HCT116 (cell line): ENCODE measurements around the gene RIPOR3. TPM values are rescaled to one million over a fixed set of nuclear protein-coding genes. Genes with fewer than 3 reads are reported as not detected.
"Not testable (repeated sequence)": the region's sequence is repeated elsewhere in the genome, so short reads cannot be mapped to it uniquely, and the experiment has no call there.

Source experiments
- ATAC-seq: fragments of 200-7000 bp; cut with Tn5 transposase; 2 replicates; pipeline ENCODE4 v1.9.1; 2020; ENCODE audit warnings: mild to moderate bottlenecking, moderate library complexity
- BruUV-seq: library from RNA; stranded (reverse); fragments of 400-500 nt; replicated peaks from 2 replicates; lab custom pipeline; 2021; lab: Mats Ljungman, UMichigan
- CTCF ChIA-PET: fragments of 300-600 bp; sonication (Branson Sonifier 250); formaldehyde crosslinking; loops from one replicate; lab custom pipeline; 2021; ENCODE audit warnings: antibody characterized with exemption; lab: Charles Lee
- POLR2A ChIA-PET: fragments of 300-600, 350-600 bp; sonication (Branson Sonifier 250); formaldehyde crosslinking; loops from one replicate; lab custom pipeline; 2021; ENCODE audit warnings: antibody characterized with exemption; lab: Charles Lee
- RAD21 ChIA-PET, 2 experiments: fragments of 300-600 bp; sonication (Branson Sonifier 250); formaldehyde crosslinking; loops; one replicate each; lab custom pipeline; 2023; ENCODE audit warnings: low total read pairs in 2 of 2; ENCODE audit not compliant: uncharacterized antibody in 2 of 2, unreplicated experiment in 2 of 2, low non-redundant PET in 1 of 2; lab: Charles Lee
- DNase-seq: peaks from one replicate; pipeline ENCODE4 v3.0.0-alpha.2; 2010; ENCODE audit warnings: low read depth, low spot score
- H2AFZ ChIP-seq: fragments of 200-600 bp; shearing (Covaris generic), sonication (generic); 2 replicates; pipeline ENCODE4 v1.6.1; 2017; ENCODE audit warnings: low read depth, mixed run types, mixed read lengths, antibody characterized with exemption, low read length; ENCODE audit not compliant: poor library complexity, severe bottlenecking
- H3K27ac ChIP-seq: 2 replicates; pipeline ENCODE4 v1.5.1; 2012; ENCODE audit warnings: low read depth, low read length
- H3K27me3 ChIP-seq: fragments of 200-600 bp; sonication (generic); 2 replicates; pipeline ENCODE4 v1.6.1; 2016; ENCODE audit warnings: mixed run types, low read length, mixed read lengths; ENCODE audit not compliant: insufficient read depth
- H3K36me3 ChIP-seq, 2 experiments: fragments of 200-500 bp in 1 of 2; fragments of 200-600 bp in 1 of 2; sonication (Bioruptor generic) in 1 of 2; sonication (generic) in 1 of 2; 2 replicates each; pipeline versions ENCODE4 v1.5.1 to v1.6.1; 2014 to 2016; ENCODE audit warnings: low read length in 2 of 2, inconsistent platforms in 1 of 2, mixed read lengths in 1 of 2, mixed run types in 1 of 2; ENCODE audit not compliant: insufficient read depth in 2 of 2, control insufficient read depth in 1 of 2
- H3K4me1 ChIP-seq, 2 experiments: fragments of 200-600 bp in 1 of 2; sonication (generic) in 1 of 2; 2 replicates each; pipeline versions ENCODE4 v1.5.1 to v1.6.1; 2012 to 2017; ENCODE audit warnings: low read length in 2 of 2, inconsistent platforms in 1 of 2, mild to moderate bottlenecking in 1 of 2, mixed read lengths in 1 of 2, mixed run types in 1 of 2, moderate library complexity in 1 of 2; ENCODE audit not compliant: insufficient read depth in 2 of 2, control insufficient read depth in 1 of 2
- H3K4me2 ChIP-seq: fragments of 200-600 bp; sonication (generic); 2 replicates; pipeline ENCODE4 v1.6.1; 2017; ENCODE audit warnings: mixed run types, low read length, mixed read lengths
- H3K4me3 ChIP-seq, 2 experiments: fragments of 200-600 bp in 1 of 2; sonication (generic) in 1 of 2; replicated peaks in 1 of 2; 2 replicates each; pipeline ENCODE4 v1.5.1; 2011 to 2016; ENCODE audit warnings: low read length in 2 of 2, control low read depth in 1 of 2, low read depth in 1 of 2, mild to moderate bottlenecking in 1 of 2, mixed read lengths in 1 of 2, mixed run types in 1 of 2
- H3K79me2 ChIP-seq: fragments of 200-600 bp; sonication (generic); 2 replicates; pipeline ENCODE4 v1.6.1; 2017; ENCODE audit warnings: mild to moderate bottlenecking, mixed run types, low read length, moderate library complexity, mixed read lengths; ENCODE audit not compliant: insufficient read depth
- H3K9ac ChIP-seq: fragments of 200-600 bp; sonication (generic); 2 replicates; pipeline ENCODE4 v1.6.1; 2016; ENCODE audit warnings: low read length, mixed read lengths
- H3K9me2 ChIP-seq: fragments of 200-600 bp; sonication (generic), shearing (Covaris generic); 2 replicates; pipeline ENCODE4 v1.6.1; 2017; ENCODE audit warnings: mixed run types, mild to moderate bottlenecking, moderate library complexity; ENCODE audit not compliant: insufficient read depth
- H3K9me3 ChIP-seq, 2 experiments: fragments of 200-500 bp in 1 of 2; fragments of 200-600 bp in 1 of 2; sonication (Bioruptor generic) in 1 of 2; sonication (generic) in 1 of 2; 2 replicates each; pipeline ENCODE4 v1.6.1; 2014 to 2017; ENCODE audit warnings: low read length in 2 of 2, mixed read lengths in 2 of 2, inconsistent platforms in 1 of 2, low read depth in 1 of 2, mild to moderate bottlenecking in 1 of 2, mixed run types in 1 of 2, moderate library complexity in 1 of 2; ENCODE audit not compliant: control insufficient read depth in 1 of 2, insufficient read depth in 1 of 2
- H4K20me1 ChIP-seq: fragments of 200-600 bp; sonication (generic), shearing (Covaris generic); 2 replicates; pipeline ENCODE4 v1.6.1; 2017; ENCODE audit warnings: mixed run types, mild to moderate bottlenecking, moderate library complexity; ENCODE audit not compliant: insufficient read depth
- SIN3A ChIP-seq: IDR thresholded peaks from 2 replicates; pipeline ENCODE4 v1.6.1; 2012; ENCODE audit warnings: low read depth
- ZFX ChIP-seq: fragments of 450-650 bp; IDR thresholded peaks from 2 replicates; pipeline ENCODE4 v1.6.1; 2017
- intact Hi-C: fragments of 100-400 bp; cut with micrococcal nuclease; formaldehyde crosslinking; loops from 2 replicates; pipeline ENCODE4 v1.10.0; 2022
- total RNA-seq: library from RNA; stranded (reverse); gene quantifications from one replicate; pipeline ENCODE4 v1.2.1, GENCODE V29; 2021; ENCODE audit not compliant: unreplicated experiment

The RIPOR3 gene
- total RNA-seq, 1 experiment from 2014 or later = 0.22 TPM

- Histone ChIP-seq H2AFZ (no peak overlapping the region), H3K27ac (no peak overlapping the region), H3K9me3 (no peaks in the 10 kb centered on the region), H3K36me3 (no peaks in the 10 kb centered on the region), H3K9ac (no peak overlapping the region), H3K79me2 (no peaks in the 10 kb centered on the region), H3K9me2 (no peaks in the 10 kb centered on the region), H3K4me2 (no peak overlapping the region), H3K27me3 (no peaks in the 10 kb centered on the region), H3K4me1 (no peaks in the 10 kb centered on the region; a peak in 1 of 4 replicates), H3K4me3 (no peak overlapping the region), H4K20me1 (no peaks in the 10 kb centered on the region)
- RAD21 ChIA-PET = no interaction called here
- intact Hi-C loops = no loop called here
- no peak for DNase-seq
- no peak for TF ChIP-seq ZFX
- no peak for TF ChIP-seq SIN3A
- ATAC-seq = no peak
- BruUV-seq = no TSS peak
- POLR2A ChIA-PET = no interaction called here
- CTCF ChIA-PET = no interaction called here
These were observed 13.2 kb upstream of the RIPOR3 start for GRCh38 chr20:50704514-50704913.

- CTCF ChIA-PET, H3K9me3 ChIP-seq, ATAC-seq, BruUV-seq, H3K36me3 ChIP-seq, H3K27ac ChIP-seq, H3K4me2 ChIP-seq, H3K4me1 ChIP-seq, H2AFZ ChIP-seq, intact Hi-C loops, H3K9ac ChIP-seq, H3K4me3 ChIP-seq, H4K20me1 ChIP-seq, H3K79me2 ChIP-seq, H3K27me3 ChIP-seq, DNase-seq, H3K9me2 ChIP-seq, POLR2A ChIA-PET: not testable (repeated sequence)
- RAD21 ChIA-PET = interaction anchor here in 1 of 2 experiments (0.6 kb wide), 1 partner anchor 9 kb away, joined by 3 read pairs; no protein-coding TSS in a partner anchor
These were observed 12.5 kb upstream of the RIPOR3 start for GRCh38 chr20:50703651-50704438.
